HG03196 (cell line): Measurements from ENCODE around the gene MYOM3.
"Not testable (repeated sequence)": the region's sequence is repeated elsewhere in the genome, so short reads cannot be mapped to it uniquely, and the experiment has no call there.

Experiments used
- ATAC-seq: cut with Tn5 transposase; IDR thresholded peaks from one replicate; pipeline ENCODE4 v1.9.1; 2021; ENCODE audit not compliant: unreplicated experiment

Gene MYOM3

GRCh38 chr1:24074817-24075589 is 36.9 kb downstream of the MYOM3 start:
- no peak for ATAC-seq

GRCh38 chr1:24074196-24074595 is 37.7 kb downstream of the MYOM3 start:
- no peak for ATAC-seq

GRCh38 chr1:24071941-24072340 is 40.0 kb downstream of the MYOM3 start:
- no peak for ATAC-seq

- no peak for ATAC-seq
Observed at GRCh38 chr1:24070821-24071393, 41.0 kb downstream of the MYOM3 start.

GRCh38 chr1:24069817-24070216 is 42.1 kb downstream of the MYOM3 start:
- no peak for ATAC-seq

- ATAC-seq = no peak
Observed at GRCh38 chr1:24067978-24068377, 44.0 kb downstream of the MYOM3 start.

- ATAC-seq = no peak
Observed at GRCh38 chr1:24065304-24065703, 46.6 kb downstream of the MYOM3 start.

- ATAC-seq = no peak
Observed at GRCh38 chr1:24062221-24062620, 49.7 kb downstream of the MYOM3 start.

GRCh38 chr1:24060482-24060881 is 51.5 kb downstream of the MYOM3 start:
- ATAC-seq = no peak

GRCh38 chr1:24058671-24059455 is 53.1 kb downstream of the MYOM3 start:
- no peak for ATAC-seq

GRCh38 chr1:24057171-24057570 is 54.8 kb downstream of the MYOM3 start:
- no peak for ATAC-seq

GRCh38 chr1:24055681-24056080 is 56.3 kb downstream of the MYOM3 start:
- ATAC-seq = no peak

- ATAC-seq = no peak
Observed at GRCh38 chr1:24052220-24052619, 59.7 kb downstream of the MYOM3 start.

- ATAC-seq = no peak
Observed at GRCh38 chr1:24051206-24051945, 60.6 kb downstream of the MYOM3 start.

- ATAC-seq = no peak
Observed at GRCh38 chr1:24049733-24050132, 62.2 kb downstream of the MYOM3 start.

- not testable (repeated sequence) for ATAC-seq
Observed at GRCh38 chr1:24048894-24049293, 63.0 kb downstream of the MYOM3 start.

GRCh38 chr1:24048205-24048869 is 63.6 kb downstream of the MYOM3 start:
- ATAC-seq = no peak

GRCh38 chr1:24047110-24047477 is 64.8 kb downstream of the MYOM3 start:
- no peak for ATAC-seq

GRCh38 chr1:24045771-24046170 is 66.2 kb downstream of the MYOM3 start:
- ATAC-seq = no peak

GRCh38 chr1:24044672-24045071 is 67.3 kb downstream of the MYOM3 start:
- not testable (repeated sequence) for ATAC-seq
